Natural killer cell treated with Interleukin-12 subunit alpha and Interleukin-12 subunit beta and Interleukin-15 and Interleukin-18, amount 100 ng/mL, for 72 hours (primary cell): ENCODE data around the gene NSF. TPM values are rescaled to one million over a fixed set of nuclear protein-coding genes. Genes with fewer than 3 reads are reported as not detected.
"Not testable (repeated sequence)": the region's sequence is repeated elsewhere in the genome, so short reads cannot be mapped to it uniquely, and the experiment has no call there.

ENCODE experiments used
- ATAC-seq, 2 donors: fragments of 150-1000 bp; cut with Tn5 transposase in 1 of 2; sonication (Bioruptor Pico), chemical (Tn5 transposase) in 1 of 2; 2 replicates each; pipeline ENCODE4 v1.10.0; 2021
- DNase-seq: peaks from one replicate; pipeline ENCODE4 v3.0.0; 2022; ENCODE audit warnings: low spot score
- H3K27ac Mint-ChIP-seq, 2 donors: 1 replicate in 1 of 2; 2 replicates in 1 of 2; pipeline ENCODE4 v1.8.0; 2022; ENCODE audit warnings: mixed read lengths in 2 of 2, mild to moderate bottlenecking in 1 of 2, moderate library complexity in 1 of 2
- H3K27me3 Mint-ChIP-seq, 2 donors: 1 replicate in 1 of 2; 2 replicates in 1 of 2; pipeline ENCODE4 v1.8.0; 2022; ENCODE audit warnings: mixed read lengths in 2 of 2
- H3K36me3 Mint-ChIP-seq: one replicate; pipeline ENCODE4 v1.8.0; 2022; ENCODE audit warnings: mixed read lengths
- H3K4me1 Mint-ChIP-seq, 2 donors: 1 replicate in 1 of 2; 2 replicates in 1 of 2; pipeline ENCODE4 v1.8.0; 2022; ENCODE audit warnings: low read depth in 2 of 2, mixed read lengths in 2 of 2, mild to moderate bottlenecking in 1 of 2
- H3K4me3 Mint-ChIP-seq: one replicate; pipeline ENCODE4 v1.8.0; 2022; ENCODE audit warnings: mixed read lengths
- H3K9me3 Mint-ChIP-seq: 2 replicates; pipeline ENCODE4 v1.8.0; 2022; ENCODE audit warnings: mixed read lengths
- total RNA-seq, 2 donors: library from RNA; stranded (reverse); gene quantifications; one replicate each; pipeline ENCODE4 v1.2.3, GENCODE V29; 2022

NSF gene
- total RNA-seq, 2 donors from 2014 or later = 56.5 to 62.3 TPM

DNA sequence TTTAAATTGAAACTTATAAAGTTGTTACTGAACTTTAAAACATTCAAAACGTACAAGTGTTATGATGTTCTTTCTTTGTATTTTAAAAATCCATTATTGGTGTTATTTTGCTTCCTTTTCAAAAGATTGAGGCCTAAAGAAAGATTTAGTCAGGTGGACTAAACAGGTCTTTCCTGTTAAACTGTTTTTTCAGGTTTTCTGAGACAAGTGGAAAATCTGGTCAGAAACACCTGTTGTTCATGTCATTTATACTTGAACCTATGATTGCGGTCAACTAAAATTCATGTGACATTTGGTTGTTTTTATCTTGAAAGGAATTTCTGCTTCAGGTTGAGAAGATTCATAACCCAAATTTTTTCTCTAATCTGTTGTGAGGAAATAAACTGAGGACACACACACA is 108.5 kb downstream of the NSF start:
- H3K36me3 Mint-ChIP-seq, H3K4me1 Mint-ChIP-seq, ATAC-seq, H3K27me3 Mint-ChIP-seq, DNase-seq, H3K9me3 Mint-ChIP-seq, H3K27ac Mint-ChIP-seq, H3K4me3 Mint-ChIP-seq: not testable (repeated sequence)

DNA sequence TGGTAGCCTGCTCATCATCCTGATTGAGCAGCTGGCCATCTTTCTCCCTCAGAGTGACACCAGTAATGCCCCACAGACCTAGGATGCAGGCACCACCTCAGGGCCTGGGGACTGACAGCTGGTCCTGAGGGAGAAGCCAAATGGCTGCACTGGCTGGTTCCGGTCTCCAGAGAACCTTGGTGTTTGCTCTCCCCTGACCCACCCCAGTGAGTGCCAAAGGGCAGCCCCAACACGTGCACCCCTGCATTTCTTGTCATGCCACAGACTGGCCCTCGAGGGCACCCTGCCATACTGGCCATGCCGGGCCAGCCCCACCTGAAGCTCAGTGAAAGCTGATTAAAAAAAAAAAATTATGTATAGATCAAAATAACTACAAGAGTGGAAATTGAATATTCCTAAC is 127.5 kb downstream of the NSF start:
- ATAC-seq (peak in 1 of 2 donors; percentile 32), DNase-seq (no peak)
- no peak overlapping the region for H3K27ac Mint-ChIP-seq
- H3K9me3 Mint-ChIP-seq = no peaks in the 10 kb centered on the region
- H3K4me3 Mint-ChIP-seq = no peak overlapping the region
- H3K27me3 Mint-ChIP-seq = no peaks in the 10 kb centered on the region
- H3K36me3 Mint-ChIP-seq = peaks cover 2% of the 10 kb centered on the region
- peaks cover under 1 to 2% of the 10 kb centered on the region in 2 donors for H3K4me1 Mint-ChIP-seq

DNA sequence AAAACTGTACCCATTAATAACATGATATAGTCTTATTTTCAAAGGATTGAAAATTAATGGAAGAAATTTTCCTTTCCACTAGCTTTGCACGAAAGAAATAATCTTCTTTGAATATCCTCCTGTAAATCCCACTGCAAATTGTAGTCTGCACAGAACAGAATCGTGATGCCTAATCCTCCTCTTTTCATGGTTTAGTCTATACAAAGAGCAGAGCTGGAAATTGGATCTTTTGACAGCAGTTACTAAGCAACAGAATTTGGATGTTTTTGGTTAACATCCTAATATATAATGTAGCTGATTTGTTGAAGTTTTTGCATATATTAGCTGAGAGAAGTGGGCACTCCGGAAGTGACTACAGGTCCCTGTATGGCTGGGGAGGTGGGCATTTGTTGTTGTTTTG is 129.4 kb downstream of the NSF start:
- no peak for ATAC-seq
- Mint-ChIP-seq H3K4me3 (no peak overlapping the region), H3K9me3 (no peaks in the 10 kb centered on the region), H3K4me1 (no peaks in the 10 kb centered on the region), H3K36me3 (no peaks in the 10 kb centered on the region), H3K27me3 (no peaks in the 10 kb centered on the region), H3K27ac (no peak overlapping the region)
- DNase-seq = no peak

DNA sequence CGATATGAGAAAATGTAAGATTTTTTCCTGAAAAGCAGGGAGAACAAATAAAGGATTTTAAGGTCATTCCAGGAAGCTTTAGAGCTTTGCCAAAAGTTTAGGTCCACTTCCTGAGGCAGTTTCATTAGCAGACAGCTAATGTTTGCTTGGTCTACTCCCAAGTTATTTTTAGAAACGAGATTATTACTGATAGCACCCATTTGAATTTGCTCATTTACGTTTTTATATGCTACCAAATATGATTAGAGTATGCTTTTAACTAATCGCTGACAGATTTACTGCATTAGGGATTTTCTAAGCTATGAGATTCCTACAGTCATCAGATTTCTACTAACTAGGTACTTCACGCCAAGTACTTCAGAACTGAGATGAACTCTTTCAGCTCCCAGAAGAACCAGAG is 129.9 kb downstream of the NSF start:
- Mint-ChIP-seq H3K27ac (no peak overlapping the region), H3K27me3 (no peaks in the 10 kb centered on the region), H3K9me3 (no peaks in the 10 kb centered on the region), H3K4me1 (no peaks in the 10 kb centered on the region), H3K36me3 (no peaks in the 10 kb centered on the region), H3K4me3 (no peak overlapping the region)
- DNase-seq (no peak), ATAC-seq (no peak)

DNA sequence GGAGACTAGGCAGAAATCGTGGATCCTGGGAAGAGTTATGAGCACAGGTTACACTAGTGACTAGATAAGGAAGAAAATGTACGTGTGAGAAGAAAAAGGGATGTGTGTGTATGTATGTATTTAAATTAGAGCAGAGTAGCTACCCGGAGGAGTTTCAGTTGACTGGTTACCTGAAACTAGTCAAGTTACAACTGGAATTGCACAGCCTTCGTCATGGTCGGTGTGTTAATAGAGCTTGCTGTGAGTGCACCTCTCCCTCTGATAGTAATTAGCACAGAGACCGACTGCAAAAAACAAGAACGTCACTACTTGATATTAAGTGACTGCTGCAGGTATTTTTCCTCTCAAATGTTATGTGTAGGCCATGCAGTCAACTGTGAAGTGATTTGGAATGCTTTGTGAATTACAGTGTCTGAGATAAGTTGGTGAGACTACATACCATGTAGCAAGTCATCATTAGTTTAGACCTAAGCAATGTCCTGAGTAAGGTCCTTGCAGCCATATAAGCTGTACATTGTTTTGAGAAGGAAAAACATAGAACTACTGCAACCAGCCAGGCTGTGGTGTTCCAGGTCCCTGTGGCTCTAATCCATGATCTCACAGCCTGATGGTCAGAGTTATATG is 132.3 kb downstream of the NSF start:
- ATAC-seq (no peak), DNase-seq (no peak)
- Mint-ChIP-seq H3K36me3 (no peaks in the 10 kb centered on the region), H3K4me1 (no peaks in the 10 kb centered on the region), H3K9me3 (no peaks in the 10 kb centered on the region), H3K27me3 (no peaks in the 10 kb centered on the region), H3K4me3 (no peak overlapping the region), H3K27ac (no peak overlapping the region)

DNA sequence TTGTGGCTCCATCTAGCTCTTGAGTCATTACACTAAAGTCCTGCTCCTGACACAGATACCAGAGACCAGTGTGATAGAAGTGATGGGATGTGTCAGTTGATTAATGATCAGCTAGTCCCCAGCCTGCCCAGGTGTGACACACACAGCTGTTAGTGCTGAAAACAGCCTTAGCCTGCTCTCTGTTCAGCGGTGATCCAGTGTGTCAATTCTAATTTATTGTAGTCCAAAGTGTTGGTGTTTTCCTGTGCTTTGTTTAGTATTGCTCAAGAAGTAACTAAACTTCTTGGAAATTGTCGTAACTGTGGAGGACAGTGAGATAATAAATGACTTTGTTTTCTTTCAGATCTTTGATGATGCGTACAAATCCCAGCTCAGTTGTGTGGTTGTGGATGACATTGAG is 135.7 kb downstream of the NSF start:
- DNase-seq (no peak), ATAC-seq (no peak)
- Mint-ChIP-seq H3K27me3 (no peaks in the 10 kb centered on the region), H3K36me3 (peaks cover 5% of the 10 kb centered on the region), H3K27ac (no peak overlapping the region), H3K4me1 (no peaks in the 10 kb centered on the region), H3K9me3 (no peaks in the 10 kb centered on the region), H3K4me3 (no peak overlapping the region)

DNA sequence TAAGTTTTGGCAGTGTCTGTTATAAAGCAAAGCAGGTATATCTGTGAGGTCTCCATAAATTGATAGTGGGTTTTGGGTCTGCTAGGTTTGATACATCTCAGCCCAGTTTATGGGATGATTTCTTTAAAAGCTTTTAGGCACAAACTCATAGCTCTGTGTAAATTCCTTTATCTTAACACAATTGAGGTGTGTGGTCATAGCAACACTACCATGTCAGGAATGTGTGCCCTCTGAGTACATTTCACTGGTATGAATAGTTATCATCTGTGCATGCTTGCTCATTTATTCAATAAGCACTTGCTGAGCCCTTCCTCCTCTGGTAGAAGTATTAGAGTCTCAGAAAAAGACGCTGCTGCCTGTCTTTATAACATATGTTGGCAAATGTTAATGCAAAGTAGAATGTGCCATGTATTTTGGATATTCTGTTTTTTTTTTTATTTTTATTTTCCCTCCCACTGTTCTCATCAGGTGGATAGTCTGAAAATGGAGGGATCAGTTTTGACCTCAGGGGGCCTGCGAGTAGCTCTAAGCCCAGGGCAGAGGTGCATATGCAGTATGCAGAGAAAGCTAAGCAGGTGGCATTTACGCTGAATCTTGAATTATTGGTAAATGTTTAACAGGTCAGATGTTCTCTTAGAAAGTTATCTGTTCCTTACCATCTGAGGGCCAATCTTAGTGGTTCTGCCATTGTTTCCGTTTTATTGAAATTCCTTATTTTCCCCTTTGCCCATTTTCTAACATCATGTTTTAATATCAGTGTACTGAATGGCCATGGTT is 137.3 kb downstream of the NSF start:
- H3K27ac Mint-ChIP-seq = no peak overlapping the region
- ATAC-seq (no peak), DNase-seq (no peak)
- H3K27me3 Mint-ChIP-seq = no peaks in the 10 kb centered on the region
- H3K4me3 Mint-ChIP-seq = no peak overlapping the region
- no peaks in the 10 kb centered on the region for H3K4me1 Mint-ChIP-seq
- H3K36me3 Mint-ChIP-seq = peaks cover 5% of the 10 kb centered on the region
- H3K9me3 Mint-ChIP-seq = no peaks in the 10 kb centered on the region

DNA sequence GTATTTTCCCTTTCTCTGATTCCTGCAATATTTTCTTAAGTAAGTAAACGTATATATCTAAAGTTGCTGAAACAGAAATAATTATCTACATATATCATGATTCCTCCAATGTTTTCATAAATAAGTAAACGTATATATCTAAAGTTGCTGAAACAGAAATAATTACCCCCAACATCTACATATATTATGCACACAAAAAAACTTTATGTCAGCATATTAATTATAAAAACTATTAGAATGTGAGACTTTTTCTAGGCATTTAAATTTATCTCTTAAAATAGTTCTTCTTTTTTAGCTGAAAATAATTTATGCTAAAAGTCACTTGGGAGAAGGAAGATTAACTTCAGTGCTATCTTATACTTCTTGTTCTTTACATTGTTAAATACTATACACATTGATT is 139.6 kb downstream of the NSF start:
- ATAC-seq = no peak
- Mint-ChIP-seq H3K36me3 (peaks cover 5% of the 10 kb centered on the region), H3K4me3 (no peak overlapping the region), H3K27me3 (no peaks in the 10 kb centered on the region), H3K4me1 (no peaks in the 10 kb centered on the region), H3K27ac (no peak overlapping the region), H3K9me3 (no peaks in the 10 kb centered on the region)
- DNase-seq = no peak

DNA sequence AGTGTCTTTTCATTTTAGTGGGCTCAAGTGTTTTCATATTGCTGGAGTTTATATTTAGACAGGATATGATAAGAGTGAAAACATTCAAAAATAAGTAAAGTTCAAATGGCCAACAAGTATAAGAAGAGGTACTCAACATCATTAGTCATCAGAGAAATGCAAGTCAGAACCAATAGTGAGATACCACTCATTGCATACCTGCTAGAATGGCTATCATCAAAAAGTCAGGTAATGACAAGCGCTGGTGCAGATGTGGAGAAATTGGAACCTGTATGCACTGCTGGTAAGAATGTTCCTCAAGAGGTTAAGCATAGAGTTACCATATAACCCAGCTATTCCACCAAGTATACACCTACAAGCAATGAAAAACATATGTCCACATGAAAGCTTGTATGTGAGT is 140.2 kb downstream of the NSF start:
- H3K27ac Mint-ChIP-seq = no peak overlapping the region
- ATAC-seq (no peak), DNase-seq (no peak)
- no peaks in the 10 kb centered on the region for H3K9me3 Mint-ChIP-seq
- H3K4me1 Mint-ChIP-seq = no peaks in the 10 kb centered on the region
- H3K4me3 Mint-ChIP-seq = no peak overlapping the region
- no peaks in the 10 kb centered on the region for H3K27me3 Mint-ChIP-seq
- H3K36me3 Mint-ChIP-seq = peaks cover 5% of the 10 kb centered on the region

DNA sequence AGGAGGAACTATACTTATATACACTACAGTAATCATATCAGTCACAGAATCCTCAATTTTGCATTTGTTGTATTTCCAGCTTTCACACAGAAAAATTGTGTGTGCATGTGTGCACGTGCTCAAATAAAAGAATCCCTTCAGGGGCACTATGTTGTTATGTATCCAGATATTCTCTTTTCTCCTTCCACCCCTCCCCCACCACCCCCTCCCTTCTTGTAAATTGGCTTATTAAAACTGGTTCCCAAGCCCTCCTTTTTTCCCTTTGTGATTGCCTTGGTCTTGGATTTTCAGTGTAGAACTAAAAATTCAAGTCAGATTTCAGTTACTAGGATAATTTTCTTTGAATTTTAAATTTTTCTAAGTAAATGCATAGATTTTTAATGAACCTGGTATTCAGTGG is 141.7 kb downstream of the NSF start:
- Mint-ChIP-seq H3K4me1 (no peaks in the 10 kb centered on the region), H3K4me3 (no peak overlapping the region), H3K9me3 (no peaks in the 10 kb centered on the region), H3K27ac (no peak overlapping the region), H3K27me3 (no peaks in the 10 kb centered on the region), H3K36me3 (peaks cover 5% of the 10 kb centered on the region)
- DNase-seq (no peak), ATAC-seq (no peak)

DNA sequence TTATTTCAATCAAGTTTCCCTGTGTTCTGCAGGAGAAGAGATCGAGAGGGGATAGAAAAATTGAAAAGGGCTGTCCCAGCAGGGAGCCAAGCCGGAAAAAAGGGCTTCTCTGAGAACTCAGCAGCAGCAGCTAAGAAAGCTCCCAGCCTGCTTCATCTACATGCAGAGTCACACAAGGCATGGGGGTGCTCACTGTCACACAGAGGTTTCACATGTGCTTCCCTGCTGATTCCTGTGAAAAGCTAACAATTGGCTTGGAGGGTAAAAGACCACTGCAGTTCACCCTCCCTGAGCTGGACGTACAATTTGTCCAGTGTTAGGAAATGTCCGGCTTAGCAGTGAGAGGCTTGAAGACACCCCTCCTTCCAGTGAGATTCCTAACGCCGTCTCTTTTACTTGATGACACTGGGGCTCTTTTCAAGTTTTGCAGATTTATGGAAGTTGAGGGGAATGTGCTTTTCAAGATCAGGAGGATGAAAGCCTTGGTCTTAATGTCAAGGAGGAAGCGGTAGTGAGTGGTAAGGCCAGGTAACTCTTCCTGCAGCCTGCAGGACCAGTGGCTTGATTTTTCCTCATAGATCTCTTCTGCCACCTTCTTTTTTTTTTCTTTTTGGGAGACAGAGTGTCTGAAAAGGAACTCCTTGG is 142.4 kb downstream of the NSF start:
- Mint-ChIP-seq H3K27me3 (no peaks in the 10 kb centered on the region), H3K36me3 (peaks cover 5% of the 10 kb centered on the region), H3K4me3 (no peak overlapping the region), H3K9me3 (no peaks in the 10 kb centered on the region), H3K27ac (no peak overlapping the region), H3K4me1 (no peaks in the 10 kb centered on the region)
- ATAC-seq (no peak), DNase-seq (no peak)

DNA sequence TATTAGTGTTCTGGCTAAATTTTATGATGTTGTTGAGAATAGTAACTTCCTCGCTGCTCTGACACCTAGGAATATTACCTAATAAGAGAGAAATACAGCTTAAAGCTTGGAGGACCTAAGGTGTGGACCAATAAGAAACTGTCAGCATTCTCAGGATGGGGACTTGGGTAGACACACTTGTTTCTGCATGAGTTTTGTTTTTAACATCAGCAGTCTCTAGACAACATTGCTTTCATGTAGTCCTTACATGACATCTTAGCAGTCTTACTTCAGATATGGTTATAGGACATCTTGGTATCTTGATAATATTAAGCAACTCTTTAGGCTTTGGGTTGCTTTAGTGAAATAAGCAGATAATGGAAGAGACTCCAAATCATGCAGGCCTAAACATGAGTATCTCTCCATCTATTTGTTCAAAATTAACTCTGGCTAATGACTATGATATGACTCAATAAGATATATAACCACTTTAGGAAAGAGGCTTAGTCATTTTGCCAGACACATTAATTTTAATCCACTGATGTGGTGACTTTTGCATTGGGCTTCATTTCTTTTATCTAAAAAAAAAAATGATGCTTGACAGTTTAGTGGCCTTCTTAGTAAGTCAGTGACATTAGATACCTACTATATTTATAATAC is 143.5 kb downstream of the NSF start:
- Mint-ChIP-seq H3K4me1 (no peaks in the 10 kb centered on the region), H3K4me3 (no peak overlapping the region), H3K9me3 (no peaks in the 10 kb centered on the region), H3K36me3 (peaks cover 5% of the 10 kb centered on the region), H3K27ac (no peak overlapping the region), H3K27me3 (no peaks in the 10 kb centered on the region)
- ATAC-seq (no peak), DNase-seq (no peak)

DNA sequence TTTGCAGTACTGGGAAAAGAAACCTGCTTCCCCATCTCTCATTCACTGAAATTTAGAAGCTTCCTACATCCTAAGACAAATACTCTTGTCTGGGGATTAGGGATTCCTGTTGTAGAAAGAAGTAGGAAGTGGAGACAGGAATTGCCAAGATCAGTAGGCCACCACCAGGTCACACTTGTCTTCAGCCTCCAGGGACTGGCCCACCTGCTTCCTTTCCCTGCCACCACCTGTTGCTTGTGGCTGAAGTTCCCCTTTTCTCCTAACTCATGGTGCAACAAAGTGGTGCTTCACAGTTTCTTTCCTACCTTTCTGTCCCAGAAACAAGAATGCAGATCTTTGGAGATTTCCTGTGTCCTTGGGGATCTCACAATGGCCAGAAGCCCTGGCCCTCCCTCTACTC is 145.6 kb downstream of the NSF start:
- H3K9me3 Mint-ChIP-seq = no peaks in the 10 kb centered on the region
- H3K4me1 Mint-ChIP-seq = no peaks in the 10 kb centered on the region
- ATAC-seq (no peak), DNase-seq (no peak)
- H3K27ac Mint-ChIP-seq = no peak overlapping the region
- no peaks in the 10 kb centered on the region for H3K27me3 Mint-ChIP-seq
- no peaks in the 10 kb centered on the region for H3K36me3 Mint-ChIP-seq
- H3K4me3 Mint-ChIP-seq = no peak overlapping the region

DNA sequence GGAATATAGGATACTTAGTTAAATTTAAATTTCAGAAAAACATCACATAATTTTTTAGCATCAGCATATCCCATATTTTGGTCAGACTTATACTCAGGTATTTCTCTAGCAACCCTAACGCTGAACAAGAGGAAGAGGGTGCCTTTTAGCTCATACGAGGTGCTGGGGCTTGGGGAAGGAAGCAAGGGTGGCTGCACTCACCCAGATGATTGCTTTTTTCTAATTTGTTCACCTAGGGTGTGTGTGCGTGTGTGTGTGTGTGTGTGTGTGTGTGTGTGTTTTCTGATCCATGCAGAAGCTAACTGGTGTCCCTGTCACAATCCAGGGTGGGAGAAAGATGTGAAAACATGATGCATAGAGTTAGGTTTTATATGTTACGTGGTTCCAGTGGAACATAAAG is 146.9 kb downstream of the NSF start:
- no peak overlapping the region for H3K27ac Mint-ChIP-seq
- H3K9me3 Mint-ChIP-seq = no peaks in the 10 kb centered on the region
- H3K27me3 Mint-ChIP-seq = no peaks in the 10 kb centered on the region
- DNase-seq (no peak), ATAC-seq (no peak)
- H3K36me3 Mint-ChIP-seq = no peaks in the 10 kb centered on the region
- peaks cover 0 to under 1% of the 10 kb centered on the region in 2 donors for H3K4me1 Mint-ChIP-seq
- no peak overlapping the region for H3K4me3 Mint-ChIP-seq
